ENCODE measurements around the gene KLHL13.

GRCh38 chrX:117898226-117898625 lies 218.4 kb downstream of the KLHL13 start:
- no peak for TF ChIP-seq POLR2A (IDR thresholded peaks at IDR 0.05)
- TF ChIP-seq CTCF (IDR thresholded peaks at IDR 0.05), result no peak
